ENCODE data around the gene ABCC4. TPM values are rescaled to one million over a fixed set of nuclear protein-coding genes. Genes with fewer than 3 reads are reported as not detected.

Gene ABCC4
- total and polyA plus RNA-seq, 9 of the 15 experiments (the other 6 are each of a cell fraction or from before 2014, with no cell fraction given), result 9.4 to 46.1 (median 25.4) TPM

DNA sequence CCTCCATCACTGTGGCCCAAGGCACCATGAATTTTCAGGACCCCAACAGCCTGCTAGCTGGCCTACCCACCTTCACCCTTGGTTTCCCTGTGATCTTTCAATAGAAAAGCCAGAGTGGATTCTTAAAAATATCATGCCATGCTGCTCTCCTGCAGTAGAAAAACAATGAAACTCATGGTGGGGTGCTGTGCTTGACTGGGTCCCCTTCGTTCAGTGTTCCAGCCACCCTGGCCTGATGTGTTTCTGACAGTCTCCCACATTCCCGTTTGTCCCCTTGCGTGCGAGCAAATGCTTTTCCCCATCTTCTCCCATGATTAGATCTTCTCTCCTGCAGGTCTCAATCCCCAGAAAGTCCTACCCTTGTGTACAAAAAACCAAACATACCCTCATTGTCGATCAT lies 43.2 kb downstream of the ABCC4 start (continued):
- TF ChIP-seq SMARCB1 (IDR thresholded peaks at IDR 0.05; ENCODE audit: insufficient read length, low read depth), result no peak
- no peak for TF ChIP-seq HDAC6 (IDR thresholded peaks at IDR 0.05; ENCODE audit: low read depth, low read length)
- TF ChIP-seq WHSC1 (IDR thresholded peaks at IDR 0.05; ENCODE audit: low read length), result no peak
- no peak for TF ChIP-seq TAF7 (tag; IDR thresholded peaks at IDR 0.05)

DNA sequence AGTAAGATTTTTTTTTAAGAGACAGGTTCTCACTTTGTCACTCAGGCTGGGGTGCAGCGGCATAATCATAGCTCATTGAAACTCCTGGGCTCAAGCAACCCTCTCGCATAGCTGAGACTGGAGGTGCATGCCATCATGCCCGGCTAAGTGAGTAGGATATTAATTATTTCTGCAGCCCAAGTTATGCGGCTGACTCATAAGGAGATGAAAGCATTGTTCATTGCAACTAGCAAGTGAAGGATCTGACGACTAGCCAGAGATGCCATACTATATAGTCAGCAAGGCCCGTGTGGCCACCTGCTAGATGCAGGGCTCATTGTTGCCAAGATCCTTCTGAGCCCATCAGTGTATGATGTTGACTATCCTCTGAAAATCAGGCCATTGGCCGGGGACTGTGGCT lies 45.2 kb downstream of the ABCC4 start:
- no peaks in the 10 kb centered on the region for H4K20me1 ChIP-seq (replicated peaks; ENCODE audit: control insufficient read depth, insufficient read depth, low read length)
- H3K79me2 ChIP-seq (ENCODE audit: control insufficient read depth, insufficient read depth, low read length), result peaks cover 75% of the 10 kb centered on the region
- intact Hi-C loops (cut with micrococcal nuclease) (no loop called here), in situ Hi-C loops (cut with MboI) (no loop called here)
- peaks cover 0 to 7% of the 10 kb centered on the region in 2 experiments; a peak in 3 of 5 replicates for H3K4me1 ChIP-seq (replicated peaks in 1 of 2; ENCODE audit: control insufficient read depth in 2 of 2, insufficient read depth in 2 of 2, low read length in 2 of 2)
- POLR2A ChIA-PET, result interaction anchor here (0.5 to 1.4 kb wide), 4 partner anchors 11 to 17 kb away, joined by 3 to 5 read pairs (median 4); no protein-coding TSS in a partner anchor
- DNase-seq (ENCODE audit: extremely low read depth in 1 of 4, low spot score in 3 of 4) (no peak), FAIRE-seq (no peak), ATAC-seq (no peak)
- no peaks in the 10 kb centered on the region for H3K9me3 ChIP-seq (replicated peaks; ENCODE audit: control insufficient read depth, insufficient read depth, low read depth, low read length)
- BruUV-seq (replicated peaks), result no TSS peak
- peaks cover 10% of the 10 kb centered on the region; the same call in 1 of the 3 replicates for H3K36me3 ChIP-seq (ENCODE audit: control insufficient read depth, insufficient read depth, low read length)
- no peaks in the 10 kb centered on the region for H3K27me3 ChIP-seq (ENCODE audit: control insufficient read depth in 2 of 2, insufficient read depth in 2 of 2, low read length in 2 of 2)
- WGBS (ENCODE audit: insufficient coverage, low coverage, missing lambda C conversion rate), result 90% methylated on average over 7 of the region's 7 CpGs
- no peak overlapping the region for H3K4me3 ChIP-seq
- H3K9ac ChIP-seq (ENCODE audit: insufficient read depth in 1 of 2, low read depth in 2 of 2, low read length in 2 of 2), result no peak overlapping the region
- no peak for TF ChIP-seq ARNT (IDR thresholded peaks at IDR 0.05)
- no peak for TF ChIP-seq CHD1 (IDR thresholded peaks at IDR 0.05; ENCODE audit: low read length)
- TF ChIP-seq ZNF174 (CRISPR knock-in tag; IDR thresholded peaks at IDR 0.05), result no peak
- CTCF ChIA-PET (ENCODE audit: low intra/inter-chr PET ratio), result no interaction called here
- no peak overlapping the region for H2AFZ ChIP-seq (ENCODE audit: low read depth, low read length)
- no peak overlapping the region for H3K27ac ChIP-seq (ENCODE audit: extremely low read depth, low read depth, low read length)
- no peak overlapping the region for H3K4me2 ChIP-seq (ENCODE audit: insufficient read depth, low read length)
- no peaks in the 10 kb centered on the region for H3K9me1 ChIP-seq (ENCODE audit: control insufficient read depth, insufficient read depth, low read length)

All from K562 (cell line).